Neural crest cell (in vitro differentiated cells): Measurements from ENCODE around the gene GFRA1. TPM values are rescaled to one million over a fixed set of nuclear protein-coding genes. Genes with fewer than 3 reads are reported as not detected.

Experiments used
- DNase-seq: peaks from one replicate; pipeline ENCODE4 v3.0.0; 2021; ENCODE audit warnings: low read depth, mixed read lengths, low spot score
- H3K27ac Mint-ChIP-seq: one replicate; pipeline ENCODE4 v1.8.0; 2021; ENCODE audit warnings: mild to moderate bottlenecking, mixed read lengths; ENCODE audit not compliant: unreplicated experiment
- H3K27me3 Mint-ChIP-seq: 2 replicates; pipeline ENCODE4 v1.8.0; 2021; ENCODE audit warnings: low read depth, mild to moderate bottlenecking, mixed read lengths
- H3K36me3 Mint-ChIP-seq: 2 replicates; pipeline ENCODE4 v1.8.0; 2021; ENCODE audit warnings: low read depth, mild to moderate bottlenecking, mixed read lengths
- H3K4me1 Mint-ChIP-seq: 2 replicates; pipeline ENCODE4 v1.8.0; 2021; ENCODE audit warnings: mixed read lengths
- H3K4me3 Mint-ChIP-seq: one replicate; pipeline ENCODE4 v1.8.0; 2021; ENCODE audit warnings: mild to moderate bottlenecking, mixed read lengths
- H3K9me3 Mint-ChIP-seq: 2 replicates; pipeline ENCODE4 v1.8.0; 2021; ENCODE audit warnings: mixed read lengths
- CTCF ChIP-seq: fragments of 200-600 bp; sonication (generic); conservative IDR thresholded peaks from 2 replicates; pipeline ENCODE4 v1.5.0; 2021; ENCODE audit warnings: antibody characterized with exemption, mild to moderate bottlenecking
- total RNA-seq: library from RNA; stranded (reverse); gene quantifications from 2 replicates; pipeline ENCODE4 v1.2.1, GENCODE V29; 2021

Gene GFRA1
- total RNA-seq, 1 donor from 2014 or later, result 72.4 TPM

GRCh38 chr10:116292493-116292892 is 19.5 kb upstream of the GFRA1 start:
- Mint-ChIP-seq H3K9me3 (peaks cover 4% of the 10 kb centered on the region), H3K4me3 (no peak overlapping the region), H3K4me1 (peaks cover 7% of the 10 kb centered on the region), H3K36me3 (no peaks in the 10 kb centered on the region), H3K27me3 (peaks cover 4% of the 10 kb centered on the region), H3K27ac (no peak overlapping the region)
- TF ChIP-seq CTCF, result no peak
- DNase-seq, result no peak

DNA sequence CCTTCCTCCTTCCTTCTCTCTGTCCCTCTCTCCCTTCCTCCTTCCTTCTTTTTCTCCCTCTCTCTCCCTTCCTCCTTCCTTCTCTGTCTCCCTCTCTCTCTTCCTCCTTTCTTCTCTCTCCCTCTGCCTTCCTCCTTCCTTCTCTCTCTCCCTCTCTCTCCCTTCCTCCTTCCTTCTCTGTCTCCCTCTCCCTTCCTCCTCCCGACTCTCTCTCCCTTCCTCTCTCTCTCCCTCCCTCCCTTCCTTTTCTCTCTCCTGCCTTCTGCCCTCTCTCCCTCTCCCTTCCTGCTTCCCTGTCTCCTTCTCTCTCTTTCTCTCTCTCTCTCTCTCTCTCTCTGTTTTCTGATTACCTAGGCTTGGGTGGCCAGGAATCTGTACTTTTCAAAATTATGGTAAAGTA is 16.6 kb upstream of the GFRA1 start:
- Mint-ChIP-seq H3K27ac (no peak overlapping the region), H3K36me3 (no peaks in the 10 kb centered on the region), H3K4me3 (no peak overlapping the region), H3K9me3 (peaks cover 4% of the 10 kb centered on the region), H3K27me3 (peaks cover 4% of the 10 kb centered on the region), H3K4me1 (peaks cover 25% of the 10 kb centered on the region)
- no peak for DNase-seq
- no peak for TF ChIP-seq CTCF

GRCh38 chr10:116287906-116288501 is 15.0 kb upstream of the GFRA1 start:
- no peaks in the 10 kb centered on the region for H3K36me3 Mint-ChIP-seq
- H3K27ac Mint-ChIP-seq, result no peak overlapping the region
- H3K9me3 Mint-ChIP-seq, result peaks cover 4% of the 10 kb centered on the region
- peak; percentile 92 for TF ChIP-seq CTCF
- peaks cover 25% of the 10 kb centered on the region for H3K4me1 Mint-ChIP-seq
- peaks cover 4% of the 10 kb centered on the region for H3K27me3 Mint-ChIP-seq
- no peak overlapping the region for H3K4me3 Mint-ChIP-seq
- DNase-seq, result peak; percentile 40

DNA sequence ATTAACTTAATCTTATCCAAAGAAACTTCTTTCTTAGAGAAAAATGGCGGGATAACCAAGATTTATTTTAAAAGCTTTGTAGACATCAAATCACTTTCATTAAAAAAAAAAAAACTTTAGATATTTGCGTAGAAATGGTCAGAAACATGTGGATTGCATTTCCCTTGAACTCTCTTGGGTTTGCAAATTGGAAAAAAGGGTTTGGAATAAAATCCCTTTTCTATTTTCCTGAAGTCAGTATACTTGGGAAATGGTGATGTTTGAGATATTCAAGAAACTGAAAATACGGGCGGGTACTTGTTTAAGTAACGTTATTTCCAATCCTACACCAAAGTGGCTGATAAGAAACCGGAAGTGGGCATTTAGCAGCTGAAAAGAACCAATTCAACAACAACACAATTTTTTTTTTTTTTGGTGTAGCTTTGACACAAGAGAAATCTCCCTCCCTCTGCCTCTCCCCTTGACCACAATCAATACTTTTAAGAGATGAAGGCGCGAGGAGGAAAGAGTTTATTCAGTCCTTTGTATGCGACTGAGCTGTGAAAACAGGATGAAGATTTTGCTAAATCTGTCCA is 13.7 kb upstream of the GFRA1 start:
- Mint-ChIP-seq H3K27me3 (peaks cover 4% of the 10 kb centered on the region), H3K36me3 (no peaks in the 10 kb centered on the region), H3K4me1 (peaks cover 25% of the 10 kb centered on the region), H3K4me3 (no peak overlapping the region), H3K9me3 (peaks cover 4% of the 10 kb centered on the region), H3K27ac (no peak overlapping the region)
- no peak for DNase-seq
- no peak for TF ChIP-seq CTCF

DNA sequence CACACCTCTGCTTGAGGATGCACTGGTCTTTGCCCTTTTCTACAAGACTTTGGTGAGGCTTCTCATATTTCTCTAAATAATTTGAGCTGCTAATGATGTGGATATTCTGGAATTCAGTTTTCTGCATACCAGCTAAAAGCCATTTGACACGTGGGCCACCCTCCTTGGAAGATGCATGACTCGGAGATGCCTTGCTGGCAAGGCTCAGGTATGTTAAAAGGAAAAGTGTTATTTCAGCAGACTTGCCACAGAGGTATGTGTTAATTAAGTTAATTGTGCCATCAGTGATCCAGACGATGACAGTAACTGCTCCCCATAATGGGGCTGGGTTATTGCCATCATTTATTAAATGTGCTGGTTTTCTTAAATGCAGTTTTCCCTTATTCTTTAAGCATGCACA is 8.8 kb upstream of the GFRA1 start:
- Mint-ChIP-seq H3K9me3 (no peaks in the 10 kb centered on the region), H3K27me3 (no peaks in the 10 kb centered on the region), H3K27ac (no peak overlapping the region), H3K4me1 (peaks cover 43% of the 10 kb centered on the region), H3K36me3 (peaks cover 4% of the 10 kb centered on the region), H3K4me3 (no peak overlapping the region)
- TF ChIP-seq CTCF, result no peak
- no peak for DNase-seq
